ENCODE results near the gene RBM26.

RBM26 gene, protein sequence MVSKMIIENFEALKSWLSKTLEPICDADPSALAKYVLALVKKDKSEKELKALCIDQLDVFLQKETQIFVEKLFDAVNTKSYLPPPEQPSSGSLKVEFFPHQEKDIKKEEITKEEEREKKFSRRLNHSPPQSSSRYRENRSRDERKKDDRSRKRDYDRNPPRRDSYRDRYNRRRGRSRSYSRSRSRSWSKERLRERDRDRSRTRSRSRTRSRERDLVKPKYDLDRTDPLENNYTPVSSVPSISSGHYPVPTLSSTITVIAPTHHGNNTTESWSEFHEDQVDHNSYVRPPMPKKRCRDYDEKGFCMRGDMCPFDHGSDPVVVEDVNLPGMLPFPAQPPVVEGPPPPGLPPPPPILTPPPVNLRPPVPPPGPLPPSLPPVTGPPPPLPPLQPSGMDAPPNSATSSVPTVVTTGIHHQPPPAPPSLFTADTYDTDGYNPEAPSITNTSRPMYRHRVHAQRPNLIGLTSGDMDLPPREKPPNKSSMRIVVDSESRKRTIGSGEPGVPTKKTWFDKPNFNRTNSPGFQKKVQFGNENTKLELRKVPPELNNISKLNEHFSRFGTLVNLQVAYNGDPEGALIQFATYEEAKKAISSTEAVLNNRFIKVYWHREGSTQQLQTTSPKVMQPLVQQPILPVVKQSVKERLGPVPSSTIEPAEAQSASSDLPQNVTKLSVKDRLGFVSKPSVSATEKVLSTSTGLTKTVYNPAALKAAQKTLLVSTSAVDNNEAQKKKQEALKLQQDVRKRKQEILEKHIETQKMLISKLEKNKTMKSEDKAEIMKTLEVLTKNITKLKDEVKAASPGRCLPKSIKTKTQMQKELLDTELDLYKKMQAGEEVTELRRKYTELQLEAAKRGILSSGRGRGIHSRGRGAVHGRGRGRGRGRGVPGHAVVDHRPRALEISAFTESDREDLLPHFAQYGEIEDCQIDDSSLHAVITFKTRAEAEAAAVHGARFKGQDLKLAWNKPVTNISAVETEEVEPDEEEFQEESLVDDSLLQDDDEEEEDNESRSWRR

DNA sequence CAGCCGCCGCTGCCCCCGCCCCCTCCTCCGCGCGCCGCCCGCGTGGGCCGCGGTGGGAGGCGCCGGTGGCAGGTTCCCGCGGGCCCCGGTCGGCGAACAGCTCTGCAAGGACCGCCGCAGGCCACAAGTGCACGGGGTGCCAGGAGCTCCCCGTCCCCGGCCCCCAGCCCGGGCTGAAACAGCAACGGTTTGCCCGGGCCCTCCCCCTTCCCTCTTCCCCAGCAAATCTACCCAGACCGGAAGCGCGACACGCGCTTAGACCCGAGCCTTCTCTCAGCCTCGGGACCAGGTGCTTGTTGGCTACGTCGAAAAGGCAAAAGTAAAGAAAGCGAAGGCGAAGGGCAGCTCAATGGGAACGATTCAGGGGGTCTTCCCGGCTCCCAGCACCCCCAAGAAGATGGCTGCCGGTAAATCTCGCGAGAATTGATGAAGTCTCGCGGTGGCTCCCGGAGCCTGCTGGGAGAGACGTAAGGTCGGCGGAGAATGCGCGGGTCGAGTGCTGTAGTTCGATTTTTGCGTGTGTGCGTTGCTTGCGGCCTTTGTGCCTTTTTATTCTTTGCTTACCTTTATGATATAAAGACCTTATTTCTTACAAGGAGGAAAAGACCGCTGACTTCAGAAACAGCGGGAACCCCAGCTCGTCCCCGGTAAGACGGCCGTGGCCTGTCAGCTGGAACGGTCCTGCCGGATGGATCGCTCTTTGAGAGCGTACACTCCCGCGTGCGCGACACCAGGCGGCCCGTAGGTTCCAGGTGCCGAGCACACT, at the start of gene RBM26:
Gene RBM26 (minus strand): TSS at position 425 of the 766 bp plus-strand sequence. CDS start 481 bp downstream, outside the sequence.
- peak; percentile 88 for DNase-seq (ENCODE audit: low read depth)

DNA sequence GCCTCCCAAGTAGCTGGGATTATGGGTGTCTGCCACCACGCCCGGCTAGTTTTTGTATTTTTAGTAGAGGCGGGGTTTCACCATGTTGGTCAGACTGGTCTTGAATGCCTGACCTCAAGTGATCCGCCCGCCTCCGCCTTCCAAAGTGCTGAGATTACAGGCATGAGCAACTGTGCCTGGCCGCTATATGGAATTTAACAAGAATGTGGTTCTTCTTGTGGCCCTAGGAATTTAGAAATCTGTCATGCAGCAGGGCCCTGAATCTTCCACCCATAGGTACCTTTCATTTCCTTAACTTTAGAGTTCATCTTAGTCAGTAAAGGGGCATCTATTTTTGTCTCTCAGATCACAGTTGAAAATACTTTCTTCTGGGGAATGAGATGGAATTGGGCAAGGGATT, 49.3 kb upstream of the RBM26 start:
- DNase-seq (ENCODE audit: low read depth): no peak

DNA sequence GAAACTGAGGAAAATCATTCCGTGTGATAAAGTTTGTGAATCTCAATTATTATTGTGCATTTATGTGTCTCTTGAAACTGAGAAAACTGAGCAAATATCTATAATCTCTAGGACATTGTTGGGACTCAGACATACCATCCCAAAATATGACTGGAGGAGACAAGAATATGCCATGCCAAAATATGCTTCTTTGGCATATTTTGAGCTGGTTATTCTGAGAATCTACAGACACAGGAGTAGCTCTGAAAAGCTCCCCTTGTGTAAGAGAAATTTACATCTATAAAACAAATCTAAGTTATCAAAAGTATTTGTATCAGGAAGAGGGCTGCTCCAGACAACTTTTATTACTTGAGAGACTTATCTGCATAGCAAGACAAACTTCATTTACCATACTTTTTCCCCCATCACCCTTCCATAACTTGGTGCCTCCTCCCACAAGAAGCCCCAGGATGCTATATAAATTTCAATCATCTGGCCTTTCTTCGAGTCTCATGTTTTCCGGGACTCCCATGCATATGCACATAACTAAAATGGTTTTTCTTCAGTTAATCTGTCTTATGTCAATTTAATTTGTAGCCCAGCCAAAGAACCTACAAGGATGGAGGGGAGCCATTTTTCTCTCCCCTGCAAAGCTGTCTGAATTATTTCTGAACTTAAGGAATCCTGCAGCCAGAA, 46.3 kb upstream of the RBM26 start:
- DNase-seq (ENCODE audit: low read depth): no peak

DNA sequence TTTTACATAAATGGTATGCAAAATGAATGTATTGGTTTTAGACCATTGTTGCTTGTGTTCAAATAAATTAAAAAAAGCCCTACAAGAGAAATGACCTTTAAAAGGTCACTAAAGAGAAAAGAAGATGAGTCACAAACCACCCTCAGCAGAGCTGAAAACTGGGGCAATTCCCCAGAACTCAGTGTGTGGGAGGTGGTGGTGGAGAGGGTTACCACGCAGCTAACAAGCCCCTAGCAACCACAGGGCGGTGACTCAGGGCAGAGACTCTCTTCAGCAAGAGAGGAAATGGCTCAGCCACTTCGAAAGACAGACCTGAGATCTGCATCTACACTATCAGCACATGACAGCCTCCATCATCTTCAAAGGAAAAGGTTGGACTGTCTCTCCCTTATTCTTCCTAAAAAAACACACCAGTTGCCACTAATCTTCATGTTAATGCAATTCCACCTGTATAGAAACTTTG, 45.5 kb upstream of the RBM26 start:
- DNase-seq (ENCODE audit: low read depth): peak; percentile 85

DNA sequence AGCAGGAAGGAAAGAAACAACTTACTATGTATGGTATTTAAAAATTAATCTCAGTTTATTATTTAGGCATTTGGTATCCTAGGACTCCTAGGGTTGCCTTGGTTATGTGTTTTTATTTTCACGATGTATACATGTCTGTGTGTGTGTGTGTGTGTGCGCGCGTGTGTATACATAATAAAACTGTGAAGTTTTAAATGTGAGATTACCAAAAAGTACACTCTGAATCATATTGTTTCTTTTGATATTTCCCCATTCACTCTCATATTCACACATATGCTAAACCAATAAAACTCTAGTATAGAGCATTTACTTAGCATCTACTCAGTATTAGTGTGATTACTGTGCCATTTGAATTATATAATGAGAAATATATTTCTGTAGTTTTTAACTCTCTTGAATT, 44.1 kb upstream of the RBM26 start:
- no peak for DNase-seq (ENCODE audit: low read depth)

DNA sequence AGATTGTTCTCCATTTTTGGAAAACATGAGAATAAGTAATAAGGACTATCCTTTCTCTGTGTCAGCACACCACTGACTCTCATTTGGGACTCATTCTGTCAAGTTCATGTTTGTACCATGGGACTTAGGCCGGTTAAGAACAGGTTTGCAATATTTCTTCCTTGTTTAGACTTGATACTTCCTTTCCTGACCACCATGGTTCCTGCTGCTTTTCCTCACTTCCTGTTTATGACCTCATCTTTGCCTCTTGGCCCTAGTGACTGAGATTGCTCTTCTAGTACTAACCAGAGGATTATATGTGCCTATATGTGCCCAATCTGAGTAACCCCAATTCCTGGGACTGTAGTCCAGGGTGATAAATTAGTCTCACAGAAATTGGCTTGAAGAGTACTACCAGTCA, 42.4 kb upstream of the RBM26 start:
- DNase-seq (ENCODE audit: low read depth): no peak

DNA sequence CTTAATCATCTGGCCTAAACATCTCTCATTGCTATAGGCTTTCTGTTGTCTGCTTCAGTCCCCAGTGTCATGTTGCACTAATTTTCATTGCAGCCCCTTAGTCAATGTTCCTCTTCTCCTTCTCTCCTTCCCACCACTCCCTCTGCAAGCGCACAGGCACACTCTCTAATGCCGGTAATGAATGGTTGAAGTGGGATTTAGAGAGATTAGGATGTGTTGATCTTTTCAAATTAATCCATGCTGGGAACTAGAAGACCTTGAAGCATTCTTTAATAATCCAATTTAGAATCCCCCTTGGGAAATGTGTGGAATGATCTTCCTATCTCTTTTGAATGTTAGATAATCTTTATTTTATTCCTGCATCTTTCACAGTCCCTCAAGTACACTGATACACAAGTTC, 41.7 kb upstream of the RBM26 start:
- no peak for DNase-seq (ENCODE audit: low read depth)

DNA sequence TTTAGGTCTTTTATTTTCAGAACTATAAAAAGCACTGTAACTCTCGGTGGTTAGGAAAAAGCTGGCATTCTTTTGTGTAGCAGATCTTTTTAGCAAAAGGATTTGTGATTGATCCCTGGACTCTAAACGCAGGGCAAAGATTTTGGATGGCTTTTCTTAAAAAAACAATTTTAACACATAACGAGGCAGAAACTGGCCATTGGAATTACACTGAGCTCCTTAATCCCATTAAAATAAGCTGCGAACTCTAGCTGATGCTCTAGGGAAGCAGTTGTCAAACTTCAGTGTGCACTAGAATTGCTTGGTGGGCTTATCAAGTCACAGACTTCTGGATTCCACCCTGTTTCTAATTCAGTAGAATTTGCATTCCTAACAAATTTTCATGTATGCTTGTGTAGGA, 41.1 kb upstream of the RBM26 start:
- no peak for DNase-seq (ENCODE audit: low read depth)

DNA sequence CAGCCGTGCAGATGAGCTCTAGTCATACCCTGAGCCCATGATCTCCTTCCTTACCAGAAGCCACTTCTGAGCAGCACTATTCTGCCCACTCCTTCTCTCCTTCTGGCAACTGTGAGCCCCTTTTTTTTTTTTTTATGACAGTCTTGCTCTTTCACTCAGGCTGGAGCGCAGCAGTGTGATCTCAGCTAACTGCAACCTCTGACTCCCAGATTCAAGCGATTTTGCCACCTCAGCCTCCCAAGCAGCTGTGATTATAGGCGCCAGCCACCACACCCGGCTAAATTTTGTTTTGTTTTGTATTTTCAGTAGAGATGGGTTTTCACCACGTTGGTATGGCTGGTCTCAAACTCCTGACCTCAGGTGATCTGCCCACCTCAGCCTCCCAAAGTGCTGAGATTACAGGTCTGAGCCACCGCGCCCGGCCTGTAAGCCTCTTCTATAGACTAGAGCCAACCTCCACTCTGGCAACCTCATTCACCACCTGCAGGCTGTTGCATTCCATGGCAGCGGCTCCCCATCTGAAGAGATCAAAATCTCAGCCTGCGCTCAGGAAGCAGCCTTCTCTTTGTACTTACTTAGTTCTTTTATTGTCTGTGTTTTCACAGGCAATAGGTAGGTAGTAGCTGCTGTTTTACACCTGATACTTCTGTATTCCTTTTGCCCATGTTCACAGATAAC, 40.1 kb upstream of the RBM26 start:
- no peak for DNase-seq (ENCODE audit: low read depth)

DNA sequence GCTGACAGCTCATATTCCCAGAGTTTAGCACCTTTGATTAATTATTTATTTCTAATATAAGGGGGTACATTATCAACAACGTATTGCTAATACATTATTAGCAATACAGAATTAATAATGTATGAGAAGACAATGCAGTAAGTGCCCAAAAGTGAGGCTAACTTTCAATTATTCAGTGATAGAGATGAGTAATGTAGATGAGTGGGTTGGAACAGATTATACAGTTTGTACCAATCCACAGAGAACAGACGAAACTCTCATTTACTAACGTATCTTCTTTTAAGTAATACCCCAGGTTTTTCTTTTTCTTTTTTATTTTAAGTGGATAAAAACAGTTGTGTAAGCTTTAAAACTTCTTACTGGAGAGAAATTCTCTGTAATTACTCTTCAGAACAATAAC, 36.7 kb upstream of the RBM26 start:
- no peak for DNase-seq (ENCODE audit: low read depth)

DNA sequence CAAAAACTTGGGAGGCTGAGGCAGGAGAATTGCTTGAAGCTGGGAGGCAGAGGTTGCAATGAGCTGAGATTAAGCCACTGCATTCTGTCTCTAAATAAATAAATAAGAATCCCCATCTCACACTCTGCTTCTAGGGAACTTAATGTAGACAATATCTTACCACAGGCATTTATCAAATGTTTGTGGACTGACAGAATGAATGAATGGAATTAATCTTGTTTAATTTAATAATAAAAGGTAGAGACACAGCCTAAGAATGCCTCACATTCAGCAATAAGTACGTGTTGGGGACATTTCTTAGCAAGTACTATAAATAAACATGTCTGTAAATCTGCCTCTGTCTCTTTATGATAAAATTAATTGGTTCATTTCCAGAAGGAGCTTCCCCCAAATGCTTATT, 36.2 kb upstream of the RBM26 start:
- no peak for DNase-seq (ENCODE audit: low read depth)

DNA sequence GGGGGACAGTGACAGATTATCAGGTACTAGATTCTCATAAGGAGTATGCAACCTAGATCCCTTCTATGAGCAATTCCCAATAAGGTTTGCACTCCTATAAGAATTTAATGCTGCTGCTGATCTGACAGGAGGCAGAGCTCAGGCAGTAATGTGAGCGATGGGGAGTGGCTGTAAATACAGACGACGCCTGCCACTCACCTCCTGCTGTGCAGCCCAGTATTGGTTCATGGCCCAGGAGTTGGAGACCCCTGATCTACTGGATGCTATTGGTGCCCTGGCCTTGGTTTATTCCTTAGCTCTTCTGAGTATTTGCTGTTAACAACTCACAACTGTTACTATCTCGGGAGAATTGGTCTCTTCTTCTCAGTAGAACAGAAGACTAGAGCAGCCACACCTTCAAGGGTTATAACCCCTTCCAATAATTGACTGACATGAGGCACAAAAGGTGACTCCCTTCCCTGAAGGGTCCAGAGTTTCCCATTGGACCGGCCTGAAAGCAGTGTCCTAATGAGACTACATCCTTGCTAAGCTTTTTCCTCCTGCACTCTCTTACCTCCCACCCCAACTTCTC, 35.0 kb upstream of the RBM26 start:
- DNase-seq (ENCODE audit: low read depth): no peak

DNA sequence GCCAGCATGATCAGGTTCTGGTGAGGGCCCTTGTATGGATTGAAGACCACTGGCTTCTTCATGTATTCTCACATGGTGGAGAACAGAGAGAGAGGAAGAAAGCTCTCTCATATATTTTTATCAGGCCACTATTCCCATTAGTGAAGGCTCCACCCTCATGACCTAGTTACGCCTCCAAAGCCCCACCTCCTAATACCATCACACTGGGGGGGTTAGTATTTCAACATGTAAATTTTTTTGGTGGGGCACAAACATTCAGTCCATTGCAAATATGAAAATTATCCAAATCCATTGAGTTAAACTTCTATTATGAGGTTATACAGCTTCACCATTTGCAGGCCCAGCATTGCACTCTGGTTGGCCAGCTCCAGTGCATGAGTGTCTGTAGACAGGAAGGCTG, 33.2 kb upstream of the RBM26 start:
- no peak for DNase-seq (ENCODE audit: low read depth)

DNA sequence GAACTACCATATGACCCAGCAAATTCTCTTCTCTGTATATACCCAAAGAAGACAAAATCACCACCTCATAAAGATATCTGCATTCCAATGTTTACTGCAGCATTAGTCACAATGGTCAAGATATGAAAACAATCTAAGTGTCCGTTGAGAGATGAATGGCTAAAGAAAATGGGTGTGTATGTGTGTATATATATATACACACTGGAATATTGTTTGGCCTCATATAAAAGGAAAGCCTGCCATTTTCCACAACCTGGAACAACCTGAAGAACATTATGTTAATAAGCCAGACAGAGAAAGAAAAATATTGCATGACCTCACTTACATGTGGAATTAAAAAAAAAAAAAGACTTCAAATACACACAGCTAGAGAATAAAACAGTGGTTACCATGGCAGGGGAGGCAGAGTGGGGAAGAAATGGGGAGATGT, 29.5 kb upstream of the RBM26 start:
- DNase-seq (ENCODE audit: low read depth): no peak

DNA sequence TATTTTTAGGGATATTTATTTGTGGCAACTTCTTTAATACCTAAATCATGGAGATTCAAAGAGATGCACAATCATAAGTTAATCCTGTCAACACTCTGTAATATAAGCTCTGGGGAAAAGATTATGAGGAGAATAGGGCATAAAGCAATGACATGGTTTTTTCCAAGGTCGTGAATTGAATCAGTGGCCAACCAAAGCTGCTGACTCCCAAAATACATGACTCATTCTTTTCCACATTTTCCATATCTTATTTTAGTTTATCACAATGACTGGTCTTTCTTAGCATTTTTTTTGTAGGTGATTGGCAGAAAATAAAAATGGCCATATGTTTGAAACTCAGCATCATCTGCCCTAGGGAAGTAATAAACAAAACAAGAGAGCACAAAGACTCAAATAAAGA, 28.5 kb upstream of the RBM26 start:
- DNase-seq (ENCODE audit: low read depth): no peak

DNA sequence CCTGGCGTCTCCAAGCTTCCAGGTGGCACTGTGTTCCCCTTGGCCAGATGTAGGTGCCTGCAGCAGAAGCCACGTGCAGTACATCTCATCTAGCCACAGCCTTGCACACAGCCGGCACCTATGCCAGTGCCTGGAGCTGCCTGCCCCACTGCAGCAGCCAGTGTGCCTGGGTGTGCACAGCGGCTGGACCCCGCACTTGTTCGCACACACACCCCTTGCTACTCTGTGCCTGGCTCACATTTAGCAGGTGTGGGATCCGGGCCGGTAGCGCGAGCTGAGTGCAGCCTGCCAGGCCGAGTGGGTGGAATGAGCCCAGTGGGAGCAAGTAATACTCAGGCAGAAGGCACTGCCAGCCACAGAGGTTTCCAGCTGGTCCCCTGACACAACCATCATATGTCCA, 26.9 kb upstream of the RBM26 start:
- DNase-seq (ENCODE audit: low read depth): no peak

DNA sequence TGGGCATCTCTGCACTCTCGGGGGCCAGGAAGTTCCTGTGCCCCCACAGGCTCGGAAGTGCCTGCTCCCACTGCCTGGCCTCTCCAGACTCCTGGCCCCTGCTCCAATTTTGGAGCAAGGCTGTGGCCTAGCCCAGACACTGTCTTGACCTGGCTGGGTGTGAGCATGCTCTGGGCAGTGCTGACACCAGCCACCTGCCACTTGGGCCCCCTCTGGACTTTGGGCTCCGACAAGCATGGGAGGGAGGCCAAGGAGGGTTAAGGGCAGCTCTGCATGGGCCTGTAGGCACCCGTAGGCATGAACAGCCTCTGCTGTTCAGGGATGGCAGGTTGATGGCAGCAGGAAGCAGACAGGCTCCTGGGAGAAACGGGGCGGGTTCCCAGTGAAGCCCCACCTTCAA, 26.0 kb upstream of the RBM26 start:
- no peak for DNase-seq (ENCODE audit: low read depth)

DNA sequence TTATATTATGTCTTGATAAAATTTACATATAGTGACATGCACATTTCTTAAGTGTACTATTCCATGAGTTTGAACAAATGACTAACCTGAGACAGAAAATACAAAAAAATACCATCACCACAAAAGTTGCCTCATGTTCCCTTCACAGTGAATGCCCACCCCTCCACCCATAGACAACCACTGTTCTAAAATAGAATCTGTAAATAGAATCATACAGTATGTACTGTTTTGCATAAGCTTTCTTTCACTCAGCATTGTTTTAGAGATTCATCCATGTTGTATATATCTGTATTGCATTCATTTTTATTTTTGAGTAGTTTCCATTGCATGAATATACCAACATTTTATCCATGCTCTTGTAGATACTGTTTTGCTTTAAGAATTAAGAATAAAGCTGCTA, 23.3 kb upstream of the RBM26 start:
- no peak for DNase-seq (ENCODE audit: low read depth)

DNA sequence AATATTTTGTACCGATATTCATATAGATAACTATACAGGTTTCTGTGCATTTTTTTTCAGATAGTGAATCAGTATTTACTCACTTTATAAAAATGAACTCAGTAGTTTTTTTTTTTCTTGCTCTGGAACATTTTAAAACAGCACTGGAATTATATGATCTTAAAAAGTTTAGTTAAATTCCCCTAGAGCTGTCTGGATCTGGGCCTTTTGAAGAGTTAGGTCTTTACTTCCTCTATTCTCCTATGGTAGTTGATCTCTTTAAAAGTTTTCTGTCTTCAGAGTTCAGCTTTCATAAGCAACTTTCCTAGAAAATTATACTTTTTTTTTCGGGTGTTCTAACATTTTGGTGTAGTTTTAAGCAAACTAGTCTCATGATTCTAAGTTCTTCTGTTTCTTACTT, 21.8 kb upstream of the RBM26 start:
- DNase-seq (ENCODE audit: low read depth): no peak

DNA sequence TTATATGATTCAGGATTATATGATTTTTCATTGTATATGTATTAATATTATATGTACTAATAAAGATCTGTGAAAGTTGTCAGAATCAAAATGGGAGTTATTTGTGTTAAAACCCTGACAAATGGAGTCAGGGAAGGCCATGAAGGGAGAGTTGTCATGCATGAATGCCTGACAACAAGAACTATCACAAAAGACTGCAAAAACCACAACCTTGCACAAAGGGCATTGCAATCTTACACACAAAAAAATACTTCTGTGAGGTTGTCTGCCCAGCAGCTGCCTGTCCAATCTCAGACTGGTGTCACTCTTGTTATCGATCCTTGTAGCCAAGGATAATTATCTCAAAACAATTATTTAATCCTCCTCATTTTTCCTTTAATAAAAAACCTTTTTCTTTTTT, 21.2 kb upstream of the RBM26 start:
- DNase-seq (ENCODE audit: low read depth): no peak
